Measurements from ENCODE around the gene NF1. TPM values are rescaled to one million over a fixed set of nuclear protein-coding genes. Genes with fewer than 3 reads are reported as not detected.
A peak's percentile ranks its signal among the peaks of the same experiment; 100 is the strongest.
"Not testable (repeated sequence)": the region's sequence is repeated elsewhere in the genome, so short reads cannot be mapped to it uniquely, and the experiment has no call there.

NF1 gene
- total RNA-seq, 1 donor from 2014 or later: 36.8 TPM

GRCh38 chr17:31321966-31322365 is 227.2 kb downstream of the NF1 start:
- H3K27me3 Mint-ChIP-seq (ENCODE audit: low read depth): no peaks in the 10 kb centered on the region
- intact Hi-C loops (cut with micrococcal nuclease): loop anchor here (1.0 to 10.0 kb wide), 2 partner anchors 14 to 227 kb away; partner anchors contain the start of gene NF1
- H3K9me3 Mint-ChIP-seq: no peaks in the 10 kb centered on the region
- H3K36me3 Mint-ChIP-seq (ENCODE audit: low read depth): peaks cover 29% of the 10 kb centered on the region
- H3K27ac Mint-ChIP-seq: peak overlapping the region; percentile 96
- peak overlapping the region; percentile 83 for H3K4me3 Mint-ChIP-seq (ENCODE audit: low read depth)
- H3K4me1 Mint-ChIP-seq (ENCODE audit: low read depth): peaks cover 29% of the 10 kb centered on the region
- no peak for DNase-seq (ENCODE audit: low spot score)

GRCh38 chr17:31323551-31323950 is 228.8 kb downstream of the NF1 start:
- intact Hi-C loops (cut with micrococcal nuclease): loop anchor here (10.0 kb wide), 1 partner anchor 229 kb away; the partner anchor contains the start of gene NF1
- Mint-ChIP-seq H3K36me3 (ENCODE audit: low read depth) (peaks cover 26% of the 10 kb centered on the region), H3K4me3 (ENCODE audit: low read depth) (no peak overlapping the region), H3K9me3 (no peaks in the 10 kb centered on the region), H3K4me1 (ENCODE audit: low read depth) (peaks cover 30% of the 10 kb centered on the region), H3K27me3 (ENCODE audit: low read depth) (no peaks in the 10 kb centered on the region), H3K27ac (peak overlapping the region; percentile 56)
- DNase-seq (ENCODE audit: low spot score): no peak

GRCh38 chr17:31327534-31328159 is 232.9 kb downstream of the NF1 start:
- H3K27me3 Mint-ChIP-seq (ENCODE audit: low read depth): no peaks in the 10 kb centered on the region
- H3K27ac Mint-ChIP-seq: peak overlapping the region; percentile 34
- no peaks in the 10 kb centered on the region for H3K9me3 Mint-ChIP-seq
- H3K4me3 Mint-ChIP-seq (ENCODE audit: low read depth): no peak overlapping the region
- peaks cover 21% of the 10 kb centered on the region for H3K36me3 Mint-ChIP-seq (ENCODE audit: low read depth)
- no peak for DNase-seq (ENCODE audit: low spot score)
- intact Hi-C loops (cut with micrococcal nuclease): loop anchor here (10.0 kb wide), 1 partner anchor 233 kb away; the partner anchor contains the start of gene NF1
- peaks cover 33% of the 10 kb centered on the region for H3K4me1 Mint-ChIP-seq (ENCODE audit: low read depth)

GRCh38 chr17:31328160-31328535 is 233.4 kb downstream of the NF1 start:
- peaks cover 31% of the 10 kb centered on the region for H3K4me1 Mint-ChIP-seq (ENCODE audit: low read depth)
- peak overlapping the region; percentile 34 for H3K27ac Mint-ChIP-seq
- DNase-seq (ENCODE audit: low spot score): no peak
- intact Hi-C loops (cut with micrococcal nuclease): loop anchor here (10.0 kb wide), 1 partner anchor 233 kb away; the partner anchor contains the start of gene NF1
- H3K4me3 Mint-ChIP-seq (ENCODE audit: low read depth): no peak overlapping the region
- no peaks in the 10 kb centered on the region for H3K27me3 Mint-ChIP-seq (ENCODE audit: low read depth)
- H3K9me3 Mint-ChIP-seq: no peaks in the 10 kb centered on the region
- peaks cover 21% of the 10 kb centered on the region for H3K36me3 Mint-ChIP-seq (ENCODE audit: low read depth)

- H3K4me3 Mint-ChIP-seq (ENCODE audit: low read depth): no peak overlapping the region
- intact Hi-C loops (cut with micrococcal nuclease): loop anchor here (10.0 kb wide), 1 partner anchor 234 kb away; the partner anchor contains the start of gene NF1
- H3K36me3 Mint-ChIP-seq (ENCODE audit: low read depth): peaks cover 21% of the 10 kb centered on the region
- H3K27me3 Mint-ChIP-seq (ENCODE audit: low read depth): no peaks in the 10 kb centered on the region
- DNase-seq (ENCODE audit: low spot score): no peak
- no peaks in the 10 kb centered on the region for H3K9me3 Mint-ChIP-seq
- no peak overlapping the region for H3K27ac Mint-ChIP-seq
- peaks cover 26% of the 10 kb centered on the region for H3K4me1 Mint-ChIP-seq (ENCODE audit: low read depth)
These were observed 234.4 kb downstream of the NF1 start for GRCh38 chr17:31329221-31329620.

- no peak overlapping the region for H3K4me3 Mint-ChIP-seq (ENCODE audit: low read depth)
- H3K9me3 Mint-ChIP-seq: no peaks in the 10 kb centered on the region
- no peak overlapping the region for H3K27ac Mint-ChIP-seq
- peaks cover 19% of the 10 kb centered on the region for H3K36me3 Mint-ChIP-seq (ENCODE audit: low read depth)
- intact Hi-C loops (cut with micrococcal nuclease): no loop called here
- no peak for DNase-seq (ENCODE audit: low spot score)
- H3K27me3 Mint-ChIP-seq (ENCODE audit: low read depth): no peaks in the 10 kb centered on the region
- peaks cover 7% of the 10 kb centered on the region for H3K4me1 Mint-ChIP-seq (ENCODE audit: low read depth)
These were observed 245.3 kb downstream of the NF1 start for GRCh38 chr17:31339906-31340661.

- H3K27ac Mint-ChIP-seq; H3K4me1 Mint-ChIP-seq (ENCODE audit: low read depth); H3K27me3 Mint-ChIP-seq (ENCODE audit: low read depth); intact Hi-C loops (cut with micrococcal nuclease); DNase-seq (ENCODE audit: low spot score); H3K4me3 Mint-ChIP-seq (ENCODE audit: low read depth); H3K9me3 Mint-ChIP-seq: not testable (repeated sequence)
- H3K36me3 Mint-ChIP-seq (ENCODE audit: low read depth): peaks cover 17% of the 10 kb centered on the region
These were observed 250.5 kb downstream of the NF1 start for GRCh38 chr17:31345191-31345747.

- H3K4me1 Mint-ChIP-seq (ENCODE audit: low read depth): no peaks in the 10 kb centered on the region
- no peak overlapping the region for H3K4me3 Mint-ChIP-seq (ENCODE audit: low read depth)
- no peak overlapping the region for H3K27ac Mint-ChIP-seq
- H3K27me3 Mint-ChIP-seq (ENCODE audit: low read depth): no peaks in the 10 kb centered on the region
- DNase-seq (ENCODE audit: low spot score): no peak
- H3K36me3 Mint-ChIP-seq (ENCODE audit: low read depth): peaks cover 14% of the 10 kb centered on the region
- H3K9me3 Mint-ChIP-seq: no peaks in the 10 kb centered on the region
- intact Hi-C loops (cut with micrococcal nuclease): no loop called here
These were observed 254.7 kb downstream of the NF1 start for GRCh38 chr17:31349454-31349853.

GRCh38 chr17:31355935-31356334 is 261.2 kb downstream of the NF1 start:
- Mint-ChIP-seq H3K4me1 (ENCODE audit: low read depth) (no peaks in the 10 kb centered on the region), H3K27ac (no peak overlapping the region), H3K27me3 (ENCODE audit: low read depth) (no peaks in the 10 kb centered on the region), H3K36me3 (ENCODE audit: low read depth) (peaks cover 25% of the 10 kb centered on the region), H3K4me3 (ENCODE audit: low read depth) (no peak overlapping the region), H3K9me3 (no peaks in the 10 kb centered on the region)
- intact Hi-C loops (cut with micrococcal nuclease): no loop called here
- DNase-seq (ENCODE audit: low spot score): no peak

- Mint-ChIP-seq H3K4me1 (ENCODE audit: low read depth) (no peaks in the 10 kb centered on the region), H3K27ac (no peak overlapping the region), H3K36me3 (ENCODE audit: low read depth) (peaks cover 28% of the 10 kb centered on the region), H3K9me3 (no peaks in the 10 kb centered on the region), H3K4me3 (ENCODE audit: low read depth) (no peak overlapping the region), H3K27me3 (ENCODE audit: low read depth) (no peaks in the 10 kb centered on the region)
- no peak for DNase-seq (ENCODE audit: low spot score)
- intact Hi-C loops (cut with micrococcal nuclease): no loop called here
These were observed 262.3 kb downstream of the NF1 start for GRCh38 chr17:31357091-31357490.

GRCh38 chr17:31357839-31358394 is 263.1 kb downstream of the NF1 start:
- peaks cover 1% of the 10 kb centered on the region for H3K4me1 Mint-ChIP-seq (ENCODE audit: low read depth)
- intact Hi-C loops (cut with micrococcal nuclease): no loop called here
- H3K4me3 Mint-ChIP-seq (ENCODE audit: low read depth): no peak overlapping the region
- no peaks in the 10 kb centered on the region for H3K27me3 Mint-ChIP-seq (ENCODE audit: low read depth)
- no peaks in the 10 kb centered on the region for H3K9me3 Mint-ChIP-seq
- DNase-seq (ENCODE audit: low spot score): no peak
- H3K27ac Mint-ChIP-seq: no peak overlapping the region
- H3K36me3 Mint-ChIP-seq (ENCODE audit: low read depth): peaks cover 31% of the 10 kb centered on the region

GRCh38 chr17:31364012-31364411 is 269.2 kb downstream of the NF1 start:
- no peaks in the 10 kb centered on the region for H3K27me3 Mint-ChIP-seq (ENCODE audit: low read depth)
- intact Hi-C loops (cut with micrococcal nuclease): no loop called here
- peaks cover 23% of the 10 kb centered on the region for H3K36me3 Mint-ChIP-seq (ENCODE audit: low read depth)
- no peak overlapping the region for H3K27ac Mint-ChIP-seq
- no peak overlapping the region for H3K4me3 Mint-ChIP-seq (ENCODE audit: low read depth)
- peaks cover 3% of the 10 kb centered on the region for H3K4me1 Mint-ChIP-seq (ENCODE audit: low read depth)
- no peaks in the 10 kb centered on the region for H3K9me3 Mint-ChIP-seq
- DNase-seq (ENCODE audit: low spot score): no peak

GRCh38 chr17:31366088-31366487 is 271.3 kb downstream of the NF1 start:
- Mint-ChIP-seq H3K4me1 (ENCODE audit: low read depth) (peaks cover 6% of the 10 kb centered on the region), H3K4me3 (ENCODE audit: low read depth) (no peak overlapping the region), H3K27ac (no peak overlapping the region), H3K9me3 (no peaks in the 10 kb centered on the region), H3K27me3 (ENCODE audit: low read depth) (no peaks in the 10 kb centered on the region), H3K36me3 (ENCODE audit: low read depth) (peaks cover 15% of the 10 kb centered on the region)
- DNase-seq (ENCODE audit: low spot score): no peak
- intact Hi-C loops (cut with micrococcal nuclease): no loop called here
